UCSD-AML1 (cell line): Measurements from ENCODE around the gene PRRC2A.

ENCODE experiments used
- DNase-seq: peaks from one replicate; lab custom pipeline; 2025; ENCODE audit not compliant: unreplicated experiment; lab: John Stamatoyannopoulos, UW

The PRRC2A gene

DNA sequence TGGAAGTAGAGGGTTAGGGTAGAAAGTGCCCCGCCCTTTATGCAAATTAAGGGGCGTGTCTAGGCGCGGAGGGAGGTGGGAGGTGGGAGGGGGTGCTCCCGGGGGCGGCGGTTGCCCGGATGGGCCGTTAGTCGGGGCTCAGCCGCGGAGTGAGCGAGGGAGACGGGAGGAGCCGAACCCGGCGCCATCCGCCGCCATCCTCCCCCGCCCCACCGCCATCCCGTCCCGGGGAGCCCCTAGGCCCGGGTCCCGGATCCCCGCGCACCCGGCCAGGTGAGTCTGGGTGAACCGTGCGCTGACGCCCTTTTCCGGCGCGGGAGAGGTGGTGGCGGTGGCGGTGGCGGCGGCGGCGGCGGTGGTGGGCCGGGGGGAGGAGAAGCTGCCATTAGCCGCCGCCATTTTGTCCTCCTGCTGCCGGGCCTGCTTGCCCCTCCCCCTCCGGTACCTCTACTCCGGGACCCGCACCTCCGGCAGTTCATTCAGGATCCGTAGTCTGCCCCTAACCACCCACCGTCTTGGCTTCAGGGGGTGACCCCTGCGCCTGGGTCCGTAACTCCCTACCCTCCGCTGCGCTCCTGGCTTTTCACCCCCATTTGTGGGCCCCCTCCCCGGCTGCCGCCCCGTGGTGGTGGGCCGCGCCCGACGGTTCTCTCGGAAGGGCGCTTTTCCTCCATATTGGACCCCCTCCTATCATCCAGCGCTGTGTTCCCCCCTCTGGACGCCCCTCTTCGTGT, at the start of gene PRRC2A:
PRRC2A (plus strand) TSS at position 130 of the 734 bp plus-strand sequence. CDS start 2,075 bp downstream, outside the sequence.
- peak; percentile 89 for DNase-seq

DNA sequence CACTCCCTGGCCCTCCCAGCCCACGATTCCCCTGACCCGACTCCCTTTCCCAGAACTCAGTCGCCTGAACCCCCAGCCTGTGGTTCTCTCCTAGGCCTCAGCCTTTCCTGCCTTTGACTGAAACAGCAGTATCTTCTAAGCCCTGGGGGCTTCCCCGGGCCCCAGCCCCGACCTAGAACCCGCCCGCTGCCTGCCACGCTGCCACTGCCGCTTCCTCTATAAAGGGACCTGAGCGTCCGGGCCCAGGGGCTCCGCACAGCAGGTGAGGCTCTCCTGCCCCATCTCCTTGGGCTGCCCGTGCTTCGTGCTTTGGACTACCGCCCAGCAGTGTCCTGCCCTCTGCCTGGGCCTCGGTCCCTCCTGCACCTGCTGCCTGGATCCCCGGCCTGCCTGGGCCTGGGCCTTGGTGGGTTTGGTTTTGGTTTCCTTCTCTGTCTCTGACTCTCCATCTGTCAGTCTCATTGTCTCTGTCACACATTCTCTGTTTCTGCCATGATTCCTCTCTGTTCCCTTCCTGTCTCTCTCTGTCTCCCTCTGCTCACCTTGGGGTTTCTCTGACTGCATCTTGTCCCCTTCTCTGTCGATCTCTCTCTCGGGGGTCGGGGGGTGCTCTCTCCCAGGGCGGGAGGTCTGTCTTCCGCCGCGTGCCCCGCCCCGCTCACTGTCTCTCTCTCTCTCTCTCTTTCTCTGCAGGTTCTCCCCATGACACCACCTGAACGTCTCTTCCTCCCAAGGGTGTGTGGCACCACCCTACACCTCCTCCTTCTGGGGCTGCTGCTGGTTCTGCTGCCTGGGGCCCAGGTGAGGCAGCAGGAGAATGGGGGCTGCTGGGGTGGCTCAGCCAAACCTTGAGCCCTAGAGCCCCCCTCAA, 48.2 kb upstream of the PRRC2A start, which contains the start of gene LTA:
LTA (plus strand) TSS at position 249 of the 871 bp plus-strand sequence; CDS start at position 703, 454 bp downstream.
- no peak for DNase-seq

DNA sequence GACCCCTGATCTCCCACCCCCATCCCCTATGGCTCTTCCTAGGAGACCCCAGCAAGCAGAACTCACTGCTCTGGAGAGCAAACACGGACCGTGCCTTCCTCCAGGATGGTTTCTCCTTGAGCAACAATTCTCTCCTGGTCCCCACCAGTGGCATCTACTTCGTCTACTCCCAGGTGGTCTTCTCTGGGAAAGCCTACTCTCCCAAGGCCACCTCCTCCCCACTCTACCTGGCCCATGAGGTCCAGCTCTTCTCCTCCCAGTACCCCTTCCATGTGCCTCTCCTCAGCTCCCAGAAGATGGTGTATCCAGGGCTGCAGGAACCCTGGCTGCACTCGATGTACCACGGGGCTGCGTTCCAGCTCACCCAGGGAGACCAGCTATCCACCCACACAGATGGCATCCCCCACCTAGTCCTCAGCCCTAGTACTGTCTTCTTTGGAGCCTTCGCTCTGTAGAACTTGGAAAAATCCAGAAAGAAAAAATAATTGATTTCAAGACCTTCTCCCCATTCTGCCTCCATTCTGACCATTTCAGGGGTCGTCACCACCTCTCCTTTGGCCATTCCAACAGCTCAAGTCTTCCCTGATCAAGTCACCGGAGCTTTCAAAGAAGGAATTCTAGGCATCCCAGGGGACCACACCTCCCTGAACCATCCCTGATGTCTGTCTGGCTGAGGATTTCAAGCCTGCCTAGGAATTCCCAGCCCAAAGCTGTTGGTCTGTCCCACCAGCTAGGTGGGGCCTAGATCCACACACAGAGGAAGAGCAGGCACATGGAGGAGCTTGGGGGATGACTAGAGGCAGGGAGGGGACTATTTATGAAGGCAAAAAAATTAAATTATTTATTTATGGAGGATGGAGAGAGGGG, 47.0 kb upstream of the PRRC2A start:
- no peak for DNase-seq

DNA sequence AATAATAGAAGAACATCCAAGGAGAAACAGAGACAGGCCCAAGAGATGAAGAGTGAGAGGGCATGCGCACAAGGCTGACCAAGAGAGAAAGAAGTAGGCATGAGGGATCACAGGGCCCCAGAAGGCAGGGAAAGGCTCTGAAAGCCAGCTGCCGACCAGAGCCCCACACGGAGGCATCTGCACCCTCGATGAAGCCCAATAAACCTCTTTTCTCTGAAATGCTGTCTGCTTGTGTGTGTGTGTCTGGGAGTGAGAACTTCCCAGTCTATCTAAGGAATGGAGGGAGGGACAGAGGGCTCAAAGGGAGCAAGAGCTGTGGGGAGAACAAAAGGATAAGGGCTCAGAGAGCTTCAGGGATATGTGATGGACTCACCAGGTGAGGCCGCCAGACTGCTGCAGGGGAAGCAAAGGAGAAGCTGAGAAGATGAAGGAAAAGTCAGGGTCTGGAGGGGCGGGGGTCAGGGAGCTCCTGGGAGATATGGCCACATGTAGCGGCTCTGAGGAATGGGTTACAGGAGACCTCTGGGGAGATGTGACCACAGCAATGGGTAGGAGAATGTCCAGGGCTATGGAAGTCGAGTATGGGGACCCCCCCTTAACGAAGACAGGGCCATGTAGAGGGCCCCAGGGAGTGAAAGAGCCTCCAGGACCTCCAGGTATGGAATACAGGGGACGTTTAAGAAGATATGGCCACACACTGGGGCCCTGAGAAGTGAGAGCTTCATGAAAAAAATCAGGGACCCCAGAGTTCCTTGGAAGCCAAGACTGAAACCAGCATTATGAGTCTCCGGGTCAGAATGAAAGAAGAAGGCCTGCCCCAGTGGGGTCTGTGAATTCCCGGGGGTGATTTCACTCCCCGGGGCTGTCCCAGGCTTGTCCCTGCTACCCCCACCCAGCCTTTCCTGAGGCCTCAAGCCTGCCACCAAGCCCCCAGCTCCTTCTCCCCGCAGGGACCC, 46.1 kb upstream of the PRRC2A start:
- no peak for DNase-seq

DNA sequence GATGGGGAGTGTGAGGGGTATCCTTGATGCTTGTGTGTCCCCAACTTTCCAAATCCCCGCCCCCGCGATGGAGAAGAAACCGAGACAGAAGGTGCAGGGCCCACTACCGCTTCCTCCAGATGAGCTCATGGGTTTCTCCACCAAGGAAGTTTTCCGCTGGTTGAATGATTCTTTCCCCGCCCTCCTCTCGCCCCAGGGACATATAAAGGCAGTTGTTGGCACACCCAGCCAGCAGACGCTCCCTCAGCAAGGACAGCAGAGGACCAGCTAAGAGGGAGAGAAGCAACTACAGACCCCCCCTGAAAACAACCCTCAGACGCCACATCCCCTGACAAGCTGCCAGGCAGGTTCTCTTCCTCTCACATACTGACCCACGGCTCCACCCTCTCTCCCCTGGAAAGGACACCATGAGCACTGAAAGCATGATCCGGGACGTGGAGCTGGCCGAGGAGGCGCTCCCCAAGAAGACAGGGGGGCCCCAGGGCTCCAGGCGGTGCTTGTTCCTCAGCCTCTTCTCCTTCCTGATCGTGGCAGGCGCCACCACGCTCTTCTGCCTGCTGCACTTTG, 45.1 kb upstream of the PRRC2A start, which contains the start of gene TNF:
TNF (plus strand) TSS at position 231 of the 567 bp plus-strand sequence; CDS start at position 408, 177 bp downstream.
- peak; percentile 74 for DNase-seq

DNA sequence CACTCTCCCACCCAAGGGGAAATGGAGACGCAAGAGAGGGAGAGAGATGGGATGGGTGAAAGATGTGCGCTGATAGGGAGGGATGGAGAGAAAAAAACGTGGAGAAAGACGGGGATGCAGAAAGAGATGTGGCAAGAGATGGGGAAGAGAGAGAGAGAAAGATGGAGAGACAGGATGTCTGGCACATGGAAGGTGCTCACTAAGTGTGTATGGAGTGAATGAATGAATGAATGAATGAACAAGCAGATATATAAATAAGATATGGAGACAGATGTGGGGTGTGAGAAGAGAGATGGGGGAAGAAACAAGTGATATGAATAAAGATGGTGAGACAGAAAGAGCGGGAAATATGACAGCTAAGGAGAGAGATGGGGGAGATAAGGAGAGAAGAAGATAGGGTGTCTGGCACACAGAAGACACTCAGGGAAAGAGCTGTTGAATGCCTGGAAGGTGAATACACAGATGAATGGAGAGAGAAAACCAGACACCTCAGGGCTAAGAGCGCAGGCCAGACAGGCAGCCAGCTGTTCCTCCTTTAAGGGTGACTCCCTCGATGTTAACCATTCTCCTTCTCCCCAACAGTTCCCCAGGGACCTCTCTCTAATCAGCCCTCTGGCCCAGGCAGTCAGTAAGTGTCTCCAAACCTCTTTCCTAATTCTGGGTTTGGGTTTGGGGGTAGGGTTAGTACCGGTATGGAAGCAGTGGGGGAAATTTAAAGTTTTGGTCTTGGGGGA, 44.4 kb upstream of the PRRC2A start:
- DNase-seq = no peak

DNA sequence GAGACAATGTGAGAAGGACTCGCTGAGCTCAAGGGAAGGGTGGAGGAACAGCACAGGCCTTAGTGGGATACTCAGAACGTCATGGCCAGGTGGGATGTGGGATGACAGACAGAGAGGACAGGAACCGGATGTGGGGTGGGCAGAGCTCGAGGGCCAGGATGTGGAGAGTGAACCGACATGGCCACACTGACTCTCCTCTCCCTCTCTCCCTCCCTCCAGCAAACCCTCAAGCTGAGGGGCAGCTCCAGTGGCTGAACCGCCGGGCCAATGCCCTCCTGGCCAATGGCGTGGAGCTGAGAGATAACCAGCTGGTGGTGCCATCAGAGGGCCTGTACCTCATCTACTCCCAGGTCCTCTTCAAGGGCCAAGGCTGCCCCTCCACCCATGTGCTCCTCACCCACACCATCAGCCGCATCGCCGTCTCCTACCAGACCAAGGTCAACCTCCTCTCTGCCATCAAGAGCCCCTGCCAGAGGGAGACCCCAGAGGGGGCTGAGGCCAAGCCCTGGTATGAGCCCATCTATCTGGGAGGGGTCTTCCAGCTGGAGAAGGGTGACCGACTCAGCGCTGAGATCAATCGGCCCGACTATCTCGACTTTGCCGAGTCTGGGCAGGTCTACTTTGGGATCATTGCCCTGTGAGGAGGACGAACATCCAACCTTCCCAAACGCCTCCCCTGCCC, 43.5 kb upstream of the PRRC2A start:
- DNase-seq = peak; percentile 63

DNA sequence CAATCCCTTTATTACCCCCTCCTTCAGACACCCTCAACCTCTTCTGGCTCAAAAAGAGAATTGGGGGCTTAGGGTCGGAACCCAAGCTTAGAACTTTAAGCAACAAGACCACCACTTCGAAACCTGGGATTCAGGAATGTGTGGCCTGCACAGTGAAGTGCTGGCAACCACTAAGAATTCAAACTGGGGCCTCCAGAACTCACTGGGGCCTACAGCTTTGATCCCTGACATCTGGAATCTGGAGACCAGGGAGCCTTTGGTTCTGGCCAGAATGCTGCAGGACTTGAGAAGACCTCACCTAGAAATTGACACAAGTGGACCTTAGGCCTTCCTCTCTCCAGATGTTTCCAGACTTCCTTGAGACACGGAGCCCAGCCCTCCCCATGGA, 42.9 kb upstream of the PRRC2A start:
- DNase-seq = no peak

DNA sequence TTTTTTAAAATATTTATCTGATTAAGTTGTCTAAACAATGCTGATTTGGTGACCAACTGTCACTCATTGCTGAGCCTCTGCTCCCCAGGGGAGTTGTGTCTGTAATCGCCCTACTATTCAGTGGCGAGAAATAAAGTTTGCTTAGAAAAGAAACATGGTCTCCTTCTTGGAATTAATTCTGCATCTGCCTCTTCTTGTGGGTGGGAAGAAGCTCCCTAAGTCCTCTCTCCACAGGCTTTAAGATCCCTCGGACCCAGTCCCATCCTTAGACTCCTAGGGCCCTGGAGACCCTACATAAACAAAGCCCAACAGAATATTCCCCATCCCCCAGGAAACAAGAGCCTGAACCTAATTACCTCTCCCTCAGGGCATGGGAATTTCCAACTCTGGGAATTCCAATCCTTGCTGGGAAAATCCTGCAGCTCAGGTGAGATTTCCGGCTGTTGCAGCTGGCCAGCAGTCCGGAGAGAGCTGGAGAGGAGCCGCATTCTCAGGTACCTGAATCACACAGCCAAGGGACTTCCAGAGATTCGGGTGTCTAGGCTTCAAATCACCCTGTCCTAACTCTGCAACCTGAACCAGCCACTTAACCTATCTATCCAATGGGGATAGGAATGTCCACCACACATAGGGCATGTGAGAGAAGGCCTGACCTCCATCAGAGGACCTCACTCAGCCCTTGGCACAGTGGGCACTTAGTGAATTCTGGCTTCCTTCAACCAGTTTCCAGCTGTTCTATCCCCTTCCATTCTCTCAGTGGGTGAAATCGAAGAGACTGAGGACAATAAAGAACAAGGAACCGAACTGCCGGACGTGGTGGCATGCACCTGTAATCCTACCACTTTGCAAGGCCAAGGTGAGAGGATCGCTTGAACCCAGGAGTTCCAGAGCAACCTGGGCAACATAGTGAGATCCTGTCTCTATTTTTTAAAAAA, 42.1 kb upstream of the PRRC2A start:
- no peak for DNase-seq

DNA sequence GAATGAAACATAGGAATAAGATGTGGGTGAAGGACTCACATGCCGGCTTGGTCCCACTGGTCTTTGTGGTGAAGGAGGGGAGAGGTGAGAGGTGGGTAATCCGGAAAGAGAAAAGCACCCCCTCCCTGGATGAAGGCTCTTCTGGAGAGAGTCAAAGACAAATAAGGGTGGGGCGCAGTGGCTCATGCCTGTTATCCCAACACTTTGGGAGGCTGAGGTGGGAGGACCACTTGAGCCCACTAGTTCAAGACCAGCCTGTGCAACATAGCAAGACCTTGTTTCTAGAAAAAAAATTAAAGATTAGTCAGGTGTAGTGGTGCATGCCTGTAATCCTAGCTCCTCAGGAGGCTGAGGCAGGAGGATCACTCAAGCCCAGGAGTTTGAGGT, 41.4 kb upstream of the PRRC2A start:
- no peak for DNase-seq

DNA sequence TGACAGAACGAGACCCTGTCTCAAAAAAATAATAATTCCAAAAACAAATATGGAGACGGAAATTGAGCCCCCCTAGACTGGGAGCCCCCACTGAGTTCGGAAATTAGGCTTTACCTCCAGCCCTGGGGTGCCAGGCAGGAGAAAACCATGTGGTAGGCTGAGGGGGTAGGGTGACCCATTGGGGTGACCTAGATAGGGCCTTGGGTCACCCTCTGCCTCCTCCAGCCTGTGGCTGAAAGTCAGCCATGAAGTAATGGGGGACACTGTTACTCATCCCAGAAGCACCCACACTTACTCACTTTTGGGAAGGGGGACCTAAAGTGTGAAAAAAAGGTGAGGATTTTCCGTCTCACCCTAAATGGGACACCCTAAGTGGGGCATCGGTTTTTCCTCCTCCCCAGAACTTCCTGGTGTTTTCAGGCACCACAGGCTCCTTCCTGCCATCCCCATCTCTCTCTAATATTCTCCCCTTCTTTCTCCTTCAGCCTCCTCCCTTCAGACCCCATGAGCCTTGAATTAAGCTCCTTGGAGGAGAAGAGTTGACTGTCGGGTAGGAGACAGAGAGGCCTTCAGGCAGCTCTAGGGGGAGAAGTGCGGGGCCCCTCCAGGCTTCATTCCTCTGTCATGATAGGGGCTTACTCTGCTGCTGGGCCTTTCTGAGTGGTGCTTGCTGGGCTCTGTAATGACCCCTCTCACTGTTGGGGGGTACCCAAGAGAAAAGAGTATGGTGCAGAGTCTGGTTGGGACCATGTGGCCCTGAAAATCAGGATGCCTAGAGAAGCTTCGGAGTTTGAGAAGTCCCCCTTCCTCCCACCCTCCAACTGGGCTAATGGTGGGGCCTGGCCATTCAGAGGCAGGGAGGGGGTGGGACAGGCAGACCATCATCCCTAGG, 40.7 kb upstream of the PRRC2A start:
- no peak for DNase-seq

DNA sequence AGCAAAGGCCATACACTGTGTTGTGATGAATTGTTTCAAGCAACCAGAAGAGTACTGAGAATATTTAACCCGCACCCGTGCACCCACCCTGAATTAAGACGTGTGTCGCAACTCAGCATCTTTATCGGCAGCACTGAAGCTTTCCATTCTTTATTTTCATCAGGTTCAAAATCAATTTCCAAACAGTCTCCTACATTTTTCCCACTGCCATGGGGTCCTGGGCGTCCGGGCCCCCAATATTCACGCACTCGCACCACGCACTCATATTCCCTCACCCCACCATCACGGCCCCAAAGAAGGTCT, 40.1 kb upstream of the PRRC2A start:
- DNase-seq = no peak

DNA sequence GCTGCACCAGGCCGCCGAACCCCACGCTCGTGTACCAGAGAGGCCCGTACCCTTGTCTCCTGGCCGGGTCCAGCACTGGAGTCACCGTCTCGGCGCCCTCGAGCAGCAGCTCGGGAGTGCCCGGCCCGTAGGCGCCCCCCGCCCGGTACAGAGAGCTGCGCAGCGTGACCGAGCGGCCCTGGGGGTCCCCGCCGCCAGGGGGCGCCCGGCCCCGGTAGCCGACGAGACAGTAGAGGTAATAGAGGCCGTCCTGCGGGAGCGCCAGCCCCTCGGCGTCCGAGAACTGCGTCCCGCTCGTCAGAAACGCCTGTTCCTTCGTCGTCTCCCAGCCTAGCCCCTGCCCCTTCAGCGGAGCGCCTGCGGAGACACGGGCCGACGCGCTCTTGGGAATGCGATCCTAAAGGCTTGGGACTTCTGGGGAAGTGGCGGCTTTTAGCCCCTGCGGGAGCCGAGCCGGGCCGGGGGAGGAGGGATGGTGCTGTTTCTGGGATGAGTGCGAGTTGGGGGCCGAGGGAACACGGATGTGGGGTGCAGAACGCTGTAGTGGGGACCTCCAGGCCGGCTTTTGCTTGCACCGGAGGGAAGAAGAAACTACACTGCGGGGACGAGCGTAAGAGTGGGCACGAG, 39.6 kb upstream of the PRRC2A start:
- peak; percentile 91 for DNase-seq

DNA sequence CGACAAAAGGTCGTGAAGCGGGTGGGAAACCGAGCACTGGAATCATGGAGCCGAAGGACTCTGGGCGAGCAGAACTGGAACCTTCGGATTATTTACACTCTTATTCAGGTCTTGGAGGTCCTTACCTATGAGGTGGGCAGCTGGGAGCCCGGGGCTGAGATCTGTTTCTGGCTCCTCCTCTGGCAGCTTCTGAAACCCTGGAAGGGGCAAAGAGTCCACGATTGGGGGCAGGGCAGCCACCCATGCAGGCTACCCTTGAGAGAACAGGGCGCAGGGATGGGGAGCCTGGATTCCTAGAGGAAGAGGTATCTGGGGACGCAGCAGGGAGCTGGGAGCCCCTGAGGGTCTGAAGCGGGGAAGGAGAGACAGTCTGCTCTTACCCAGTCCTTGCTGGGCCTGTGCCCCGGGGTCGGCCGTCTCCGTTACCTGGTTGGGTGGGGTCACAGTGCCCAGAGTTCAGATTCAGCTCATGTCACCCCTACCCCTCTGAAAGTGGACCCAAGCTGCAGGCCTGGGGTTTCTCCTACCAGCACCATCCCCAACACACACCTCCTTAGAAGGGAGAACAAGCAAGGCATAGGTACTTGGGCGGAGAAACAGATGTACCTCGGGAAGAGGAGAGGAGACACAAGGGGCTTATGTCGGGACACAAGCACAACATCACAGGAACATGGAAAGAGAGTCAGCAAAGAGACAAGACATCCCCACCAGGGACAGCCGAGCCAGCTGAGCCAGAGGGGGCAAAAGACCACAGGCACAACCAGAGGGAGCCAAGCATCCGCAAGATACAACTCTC, 38.9 kb upstream of the PRRC2A start:
- DNase-seq = no peak

DNA sequence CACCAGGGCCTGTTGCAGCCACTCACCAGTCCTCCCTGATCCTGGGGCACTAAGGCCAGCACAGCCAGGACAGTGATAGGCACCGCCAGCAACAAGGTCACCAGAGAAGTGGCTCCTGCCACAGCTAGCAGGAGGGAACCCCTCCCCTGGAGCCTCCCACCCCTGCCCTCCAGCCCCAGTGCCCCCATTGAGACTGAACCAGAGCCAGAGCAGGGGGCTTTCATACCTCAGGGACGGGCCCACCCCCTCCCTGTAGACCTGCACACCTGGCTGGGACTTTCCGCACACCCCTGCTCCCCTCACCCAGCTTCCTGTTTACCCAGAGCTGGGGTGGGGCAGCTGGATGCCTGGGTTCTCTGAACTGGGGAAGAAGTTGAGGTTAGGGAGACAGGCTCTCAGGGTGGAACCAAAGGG, 38.3 kb upstream of the PRRC2A start, which contains the start of gene LTB:
LTB (minus strand) TSS at position 195 of the 414 bp plus-strand sequence; CDS start at position 188, 7 bp downstream.
- DNase-seq = no peak
